RWPE2 (cell line): ENCODE measurements around the gene SLC5A10.

Experiments
- ATAC-seq: fragments of 200-7000 bp; cut with Tn5 transposase; 3 replicates; pipeline ENCODE4 v1.9.1; 2021; ENCODE audit warnings: low read depth
- DNase-seq: peaks from one replicate; pipeline ENCODE4 v3.0.0-alpha.2; 2020; ENCODE audit warnings: low spot score
- H3K27ac ChIP-seq: fragments of 450-650 bp; 2 replicates; pipeline ENCODE4 v1.5.1; 2017; ENCODE audit warnings: mild to moderate bottlenecking; ENCODE audit not compliant: poor library complexity, severe bottlenecking
- H3K27me3 ChIP-seq: fragments of 250-450 bp; sonication (Bioruptor Pico); 2 replicates; pipeline ENCODE4 v1.5.1; 2021; ENCODE audit warnings: mild to moderate bottlenecking, moderate library complexity; ENCODE audit not compliant: insufficient read depth, poor library complexity, severe bottlenecking
- H3K36me3 ChIP-seq: fragments of 250-450 bp; sonication (Bioruptor Pico); 2 replicates; pipeline ENCODE4 v1.5.1; 2020; ENCODE audit warnings: low read depth, mild to moderate bottlenecking, moderate library complexity
- H3K4me1 ChIP-seq: fragments of 250-450 bp; sonication (Bioruptor Pico); 2 replicates; pipeline ENCODE4 v1.5.1; 2021; ENCODE audit warnings: mild to moderate bottlenecking, moderate library complexity; ENCODE audit not compliant: insufficient read depth, poor library complexity, severe bottlenecking
- H3K4me3 ChIP-seq: fragments of 250-450 bp; sonication (Bioruptor Pico); 2 replicates; pipeline ENCODE4 v1.5.1; 2021; ENCODE audit warnings: mild to moderate bottlenecking, moderate library complexity; ENCODE audit not compliant: severe bottlenecking
- H3K9me3 ChIP-seq: fragments of 250-450 bp; sonication (Bioruptor Pico); 2 replicates; pipeline ENCODE4 v1.5.1; 2021; ENCODE audit warnings: mild to moderate bottlenecking, moderate library complexity; ENCODE audit not compliant: severe bottlenecking
- TF ChIP-seq, protein P1 (sequence below): fragments of 450-650 bp; IDR thresholded peaks from one replicate; pipeline ENCODE4 v1.5.1; 2017; ENCODE audit warnings: mild to moderate bottlenecking, moderate library complexity; ENCODE audit not compliant: poor library complexity, severe bottlenecking

The SLC5A10 gene

DNA sequence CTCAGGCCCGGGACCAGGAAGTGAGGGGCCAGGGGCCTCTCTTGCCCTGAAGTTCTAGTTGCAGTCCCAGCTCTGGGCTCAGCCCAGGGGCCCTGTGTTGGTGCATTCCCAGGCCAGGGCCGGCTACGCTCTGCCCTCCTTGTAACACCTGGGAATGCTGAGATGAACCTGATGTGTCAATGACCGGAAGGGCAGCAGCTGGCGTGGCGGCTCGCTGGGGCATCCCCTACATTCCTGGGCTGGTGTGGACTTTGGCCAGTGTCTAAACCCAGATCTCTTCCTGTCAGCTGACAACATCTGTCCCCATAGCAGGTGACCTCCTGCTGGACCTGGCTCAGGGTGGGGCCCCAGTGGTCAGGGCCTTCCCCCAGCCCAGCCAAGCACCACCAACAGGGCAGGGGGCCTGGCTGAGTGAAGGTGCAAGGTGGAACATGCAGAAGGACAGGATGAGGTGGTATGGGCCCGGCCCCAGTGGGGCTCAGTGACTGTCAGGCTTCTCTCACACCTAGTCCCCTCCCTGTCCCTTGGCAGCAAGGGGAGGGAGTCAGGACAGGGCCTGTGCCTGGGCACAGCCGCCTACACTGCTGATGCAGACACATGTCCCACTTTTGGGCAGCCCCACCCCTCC lies 36.7 kb downstream of the SLC5A10 start:
- TF ChIP-seq, protein P1, sequence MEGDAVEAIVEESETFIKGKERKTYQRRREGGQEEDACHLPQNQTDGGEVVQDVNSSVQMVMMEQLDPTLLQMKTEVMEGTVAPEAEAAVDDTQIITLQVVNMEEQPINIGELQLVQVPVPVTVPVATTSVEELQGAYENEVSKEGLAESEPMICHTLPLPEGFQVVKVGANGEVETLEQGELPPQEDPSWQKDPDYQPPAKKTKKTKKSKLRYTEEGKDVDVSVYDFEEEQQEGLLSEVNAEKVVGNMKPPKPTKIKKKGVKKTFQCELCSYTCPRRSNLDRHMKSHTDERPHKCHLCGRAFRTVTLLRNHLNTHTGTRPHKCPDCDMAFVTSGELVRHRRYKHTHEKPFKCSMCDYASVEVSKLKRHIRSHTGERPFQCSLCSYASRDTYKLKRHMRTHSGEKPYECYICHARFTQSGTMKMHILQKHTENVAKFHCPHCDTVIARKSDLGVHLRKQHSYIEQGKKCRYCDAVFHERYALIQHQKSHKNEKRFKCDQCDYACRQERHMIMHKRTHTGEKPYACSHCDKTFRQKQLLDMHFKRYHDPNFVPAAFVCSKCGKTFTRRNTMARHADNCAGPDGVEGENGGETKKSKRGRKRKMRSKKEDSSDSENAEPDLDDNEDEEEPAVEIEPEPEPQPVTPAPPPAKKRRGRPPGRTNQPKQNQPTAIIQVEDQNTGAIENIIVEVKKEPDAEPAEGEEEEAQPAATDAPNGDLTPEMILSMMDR = no peak
- Histone ChIP-seq H3K27me3 (no peaks in the 10 kb centered on the region), H3K4me1 (no peaks in the 10 kb centered on the region), H3K9me3 (no peaks in the 10 kb centered on the region), H3K36me3 (peaks cover 50% of the 10 kb centered on the region), H3K4me3 (no peak overlapping the region), H3K27ac (no peak overlapping the region)
- no peak for DNase-seq
- no peak for ATAC-seq

DNA sequence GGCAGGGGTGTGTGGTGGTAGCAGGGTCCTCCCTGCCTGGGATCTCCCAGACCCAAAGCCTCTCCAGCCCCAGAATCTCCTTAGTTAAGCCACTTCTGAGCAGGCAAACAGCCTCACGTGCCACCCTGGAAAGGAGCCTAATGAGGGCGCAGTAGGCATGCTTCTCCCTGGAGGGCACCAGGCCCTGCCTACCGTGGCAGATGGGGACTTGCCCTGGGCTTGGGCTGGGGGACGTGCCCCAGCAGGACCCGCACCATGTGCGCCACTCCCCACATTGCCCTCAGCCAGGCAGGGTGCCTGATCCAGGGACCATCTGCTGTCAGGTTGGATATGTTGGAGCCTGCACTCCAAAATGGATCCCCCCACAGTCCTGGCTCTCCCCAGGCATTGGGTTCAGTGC lies 38.4 kb downstream of the SLC5A10 start:
- Histone ChIP-seq H3K9me3 (peaks cover under 1% of the 10 kb centered on the region), H3K27ac (no peak overlapping the region), H3K4me1 (no peaks in the 10 kb centered on the region), H3K27me3 (no peaks in the 10 kb centered on the region), H3K36me3 (peaks cover 48% of the 10 kb centered on the region), H3K4me3 (no peak overlapping the region)
- ATAC-seq (no peak), DNase-seq (no peak)
- TF ChIP-seq, protein P1 = no peak

DNA sequence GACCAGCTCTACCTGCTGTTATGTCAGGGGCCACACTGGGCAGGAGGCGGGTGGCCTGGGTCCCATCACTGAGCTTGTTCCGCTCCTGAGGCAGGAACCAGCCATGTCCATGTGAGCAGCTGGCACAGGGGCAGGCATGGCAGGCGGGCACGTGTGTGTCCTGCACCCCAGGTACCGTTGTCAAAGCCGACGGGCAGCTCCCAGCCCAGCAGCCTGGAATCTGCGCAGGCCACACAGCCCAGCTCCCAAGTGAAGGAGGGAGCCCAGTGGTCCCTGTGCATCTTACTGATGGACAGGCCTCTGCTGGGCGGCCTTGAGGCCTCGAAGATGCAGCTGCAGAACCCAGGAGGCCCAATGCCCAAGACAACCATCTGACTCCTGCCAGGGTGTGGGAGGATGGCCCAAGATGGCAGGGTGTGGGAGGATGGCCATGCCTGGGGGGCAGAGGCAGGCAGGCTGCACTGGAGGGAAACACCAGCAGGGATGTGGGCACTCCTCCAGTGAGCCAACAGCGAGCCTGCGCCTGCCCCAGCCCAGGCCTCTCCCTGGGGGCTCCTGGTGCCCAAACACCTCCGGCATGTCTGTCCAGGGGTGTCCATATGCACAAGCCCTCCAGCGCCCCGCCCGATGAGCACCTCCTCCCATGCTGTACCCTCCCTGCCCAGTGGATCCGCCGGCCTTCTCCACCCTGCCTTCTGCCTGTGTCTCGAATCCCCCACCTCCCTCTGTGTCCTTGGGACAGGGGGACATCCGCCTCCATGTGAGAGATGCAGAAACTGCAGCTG lies 39.8 kb downstream of the SLC5A10 start:
- Histone ChIP-seq H3K4me1 (no peaks in the 10 kb centered on the region), H3K27ac (no peak overlapping the region), H3K4me3 (no peak overlapping the region), H3K36me3 (peaks cover 48% of the 10 kb centered on the region), H3K27me3 (no peaks in the 10 kb centered on the region), H3K9me3 (peaks cover 5% of the 10 kb centered on the region)
- DNase-seq = no peak
- ATAC-seq = no peak
- TF ChIP-seq, protein P1 = no peak

DNA sequence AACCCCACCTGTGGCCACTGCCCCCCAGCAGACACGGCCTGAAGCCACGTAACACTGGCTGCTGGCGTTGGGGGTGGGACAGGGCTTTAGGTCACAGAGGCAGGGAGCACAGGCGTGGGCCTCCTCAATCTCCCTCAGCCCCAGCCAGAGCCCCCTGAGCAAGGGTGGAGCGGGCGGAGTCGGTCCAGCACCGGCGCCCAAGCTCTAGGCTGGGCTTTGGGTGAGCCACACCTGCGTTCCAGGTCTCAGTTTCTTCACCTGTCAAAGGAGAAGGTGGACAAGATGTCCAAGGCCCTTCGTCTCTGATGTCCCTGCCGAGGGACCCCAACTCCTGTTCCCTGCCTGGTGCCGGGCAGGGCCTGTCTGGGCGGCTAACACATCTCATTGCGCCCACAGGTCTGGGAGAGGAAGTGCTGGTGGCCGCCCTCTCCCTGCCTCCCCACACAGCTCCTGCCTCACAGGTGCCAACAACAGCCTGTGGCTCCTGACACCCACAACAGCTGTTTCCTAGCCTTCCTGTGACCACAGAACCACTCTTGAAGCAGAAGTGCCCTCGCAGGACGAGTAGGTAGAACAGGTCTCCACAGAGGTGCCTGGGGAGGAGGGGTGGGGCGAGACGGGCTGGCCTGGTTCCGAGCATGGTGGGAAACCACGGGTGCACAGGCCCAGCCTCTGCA lies 40.6 kb downstream of the SLC5A10 start:
- peaks cover 48% of the 10 kb centered on the region for H3K36me3 ChIP-seq
- no peak overlapping the region for H3K4me3 ChIP-seq
- no peaks in the 10 kb centered on the region for H3K4me1 ChIP-seq
- H3K27me3 ChIP-seq = no peaks in the 10 kb centered on the region
- no peak for ATAC-seq
- DNase-seq = no peak
- H3K9me3 ChIP-seq = peaks cover 5% of the 10 kb centered on the region
- no peak overlapping the region for H3K27ac ChIP-seq
- TF ChIP-seq, protein P1 = no peak
